ENCODE results near the gene GPR141.

The GPR141 gene

GRCh38 chr7:37771342-37771741, 87.8 kb downstream of the GPR141 start:
- no peak overlapping the region for H3K4me3 ChIP-seq (ENCODE audit: low read depth, low read length)
- no peak for DNase-seq (ENCODE audit: low read depth)
- no peak for TF ChIP-seq CTCF (IDR thresholded peaks at IDR 0.05; ENCODE audit: control insufficient read depth, extremely low read depth, insufficient read depth)

DNA sequence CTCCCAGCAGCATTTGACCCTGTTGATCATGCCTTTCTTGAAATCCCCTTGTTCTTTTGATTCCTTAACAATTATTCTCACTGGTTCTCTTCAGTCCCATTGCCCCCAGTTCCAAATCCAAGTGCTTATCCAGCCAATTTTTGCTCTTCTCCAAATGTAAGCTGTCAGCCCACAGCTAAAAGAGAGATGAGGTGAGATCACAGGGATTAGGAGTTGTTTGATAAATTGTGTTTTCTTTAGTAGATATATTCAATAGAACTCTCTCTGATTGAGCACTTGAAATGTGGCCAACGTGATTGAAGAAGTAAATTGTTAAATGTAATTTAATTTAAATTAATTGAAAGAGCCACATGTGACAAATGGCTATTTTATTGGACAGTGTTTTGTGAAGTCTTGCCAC, 88.2 kb downstream of the GPR141 start:
- H3K4me3 ChIP-seq (ENCODE audit: low read depth, low read length) = no peak overlapping the region
- DNase-seq (ENCODE audit: low read depth) = no peak
- TF ChIP-seq CTCF (IDR thresholded peaks at IDR 0.05; ENCODE audit: control insufficient read depth, extremely low read depth, insufficient read depth) = no peak

DNA sequence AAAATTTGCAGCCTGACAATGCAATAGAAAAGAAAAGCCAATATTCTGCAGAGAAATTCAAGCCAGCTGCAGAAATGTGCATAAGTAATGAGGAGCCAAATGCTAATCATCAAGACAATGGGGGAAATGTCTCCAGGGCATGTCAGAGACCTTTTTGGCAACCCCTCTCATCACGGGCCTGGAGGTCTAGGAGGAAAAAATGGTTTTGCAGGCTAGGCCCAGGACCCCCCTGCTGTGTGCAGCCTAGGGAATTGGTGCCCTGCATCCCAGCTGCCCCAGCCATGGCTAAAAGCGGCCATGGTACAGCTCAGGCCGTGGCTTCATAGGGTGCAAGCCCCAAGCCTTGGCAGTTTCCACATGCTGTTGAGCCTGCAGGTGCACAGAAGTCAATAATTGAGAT, 92.4 kb downstream of the GPR141 start:
- no peak for TF ChIP-seq CTCF (IDR thresholded peaks at IDR 0.05; ENCODE audit: control insufficient read depth, extremely low read depth, insufficient read depth)
- no peak for DNase-seq (ENCODE audit: low read depth)
- H3K4me3 ChIP-seq (ENCODE audit: low read depth, low read length) = no peak overlapping the region

- no peak for TF ChIP-seq CTCF (IDR thresholded peaks at IDR 0.05; ENCODE audit: control insufficient read depth, extremely low read depth, insufficient read depth)
Observed at GRCh38 chr7:37781156-37781555, 97.6 kb downstream of the GPR141 start.

GRCh38 chr7:37782166-37782565, 98.6 kb downstream of the GPR141 start:
- no peak overlapping the region for H3K4me3 ChIP-seq (ENCODE audit: low read depth, low read length)
- DNase-seq (ENCODE audit: low read depth) = no peak
- no peak for TF ChIP-seq CTCF (IDR thresholded peaks at IDR 0.05; ENCODE audit: control insufficient read depth, extremely low read depth, insufficient read depth)

More at GRCh38 chr7:37781156-37781555, 97.6 kb downstream of the GPR141 start:
- no peak overlapping the region for H3K4me3 ChIP-seq (ENCODE audit: low read depth, low read length)
- DNase-seq (ENCODE audit: low read depth) = no peak

DNA sequence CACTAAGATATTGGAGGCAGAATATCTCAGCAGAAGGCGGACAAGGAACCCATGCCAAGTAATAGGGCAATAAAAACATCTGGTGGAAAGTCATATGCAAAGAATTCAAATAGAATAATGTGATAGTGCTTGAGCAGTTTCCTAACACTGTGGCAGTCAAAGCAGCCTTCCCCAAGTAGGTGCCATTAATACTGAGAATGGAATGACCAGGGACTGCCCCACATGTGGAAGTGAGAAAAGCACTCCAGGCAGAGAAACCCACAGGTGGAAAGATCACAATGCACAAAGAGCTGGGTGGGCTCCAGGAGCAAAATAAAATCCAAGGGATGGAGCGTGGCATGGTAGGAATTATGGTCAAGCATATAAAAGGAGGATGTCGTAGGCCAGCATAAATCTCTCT, 100.4 kb downstream of the GPR141 start:
- H3K4me3 ChIP-seq (ENCODE audit: low read depth, low read length) = no peak overlapping the region
- DNase-seq (ENCODE audit: low read depth) = no peak
- no peak for TF ChIP-seq CTCF (IDR thresholded peaks at IDR 0.05; ENCODE audit: control insufficient read depth, extremely low read depth, insufficient read depth)

DNA sequence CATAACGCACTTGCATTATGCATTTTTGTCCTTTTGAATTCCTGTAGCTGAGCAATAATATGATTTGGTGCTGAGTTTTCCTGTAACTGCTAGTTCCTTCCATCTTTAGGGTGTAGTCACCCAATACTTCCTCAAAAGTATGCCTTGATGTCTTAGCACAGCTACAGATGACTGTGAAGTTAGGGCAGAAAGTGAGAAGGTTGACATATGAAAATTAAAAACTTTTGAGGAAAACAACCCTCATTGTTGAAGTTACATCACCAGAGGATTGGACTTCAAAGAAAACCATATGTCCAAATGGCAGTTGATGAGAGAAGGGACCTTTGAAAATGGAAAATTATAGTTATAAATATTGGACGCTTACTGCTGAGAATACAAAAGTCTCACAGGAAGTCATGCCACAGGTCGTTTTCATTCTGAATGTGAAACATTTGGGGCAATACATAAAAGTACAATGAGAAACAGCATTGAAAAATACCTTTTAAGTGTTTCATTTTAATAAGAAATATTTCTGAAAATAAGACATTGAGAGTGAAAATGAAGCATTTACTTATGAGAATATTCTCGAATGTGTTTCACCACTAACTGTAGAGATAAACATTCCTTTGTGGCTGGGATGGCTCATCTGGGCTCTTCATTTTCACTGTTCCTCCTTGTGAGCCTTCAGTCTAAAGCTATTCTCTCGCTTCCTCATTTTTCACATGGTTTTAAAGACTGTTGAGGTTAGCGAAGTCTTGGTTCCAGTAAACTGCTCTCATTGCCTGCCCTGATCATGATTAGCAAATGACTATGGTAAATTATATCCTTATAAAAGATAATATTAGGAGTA, 103.4 kb downstream of the GPR141 start:
- TF ChIP-seq CTCF (IDR thresholded peaks at IDR 0.05; ENCODE audit: control insufficient read depth, extremely low read depth, insufficient read depth) = no peak
- H3K4me3 ChIP-seq (ENCODE audit: low read depth, low read length) = no peak overlapping the region

More for the DNA sequence above, 103.4 kb downstream of the GPR141 start:
- DNase-seq (ENCODE audit: low read depth) = no peak
